GM18951 (cell line): ENCODE measurements around the gene GRHPR.

Experiments
- POLR2A ChIP-seq: IDR thresholded peaks from 4 replicates; pipeline ENCODE4 v1.6.1; 2011; ENCODE audit warnings: mild to moderate bottlenecking; ENCODE audit not compliant: insufficient read length, insufficient read depth; ENCODE audit errors: extremely low read depth
- in situ Hi-C: fragments of 300-500 bp; cut with MboI; formaldehyde crosslinking; loops from one replicate; pipeline ENCODE4 v1.12.0; 2022; ENCODE audit warnings: low sequenced_read_pairs, mixed read lengths, inconsistent platforms; ENCODE audit not compliant: unreplicated experiment

The GRHPR gene

GRCh38 chr9:37406603-37407401 lies 15.7 kb upstream of the GRHPR start:
- TF ChIP-seq POLR2A, result no peak
- in situ Hi-C loops, result no loop called here

- TF ChIP-seq POLR2A, result no peak
- in situ Hi-C loops, result no loop called here
Observed at GRCh38 chr9:37407468-37407867, 15.0 kb upstream of the GRHPR start.

- in situ Hi-C loops, result no loop called here
- TF ChIP-seq POLR2A, result peak; percentile 49
Observed at GRCh38 chr9:37408933-37409710, 13.4 kb upstream of the GRHPR start.

- no peak for TF ChIP-seq POLR2A
- in situ Hi-C loops, result no loop called here
Observed at GRCh38 chr9:37410354-37410861, 12.1 kb upstream of the GRHPR start.

GRCh38 chr9:37410969-37411785 lies 11.3 kb upstream of the GRHPR start:
- in situ Hi-C loops, result no loop called here
- peak; percentile 27 for TF ChIP-seq POLR2A

GRCh38 chr9:37412431-37413151 lies 9.9 kb upstream of the GRHPR start:
- in situ Hi-C loops, result no loop called here
- TF ChIP-seq POLR2A, result no peak

GRCh38 chr9:37413311-37413710 lies 9.2 kb upstream of the GRHPR start:
- TF ChIP-seq POLR2A, result no peak
- in situ Hi-C loops, result no loop called here

- TF ChIP-seq POLR2A, result no peak
- in situ Hi-C loops, result no loop called here
Observed at GRCh38 chr9:37414503-37414943, 8.0 kb upstream of the GRHPR start.

GRCh38 chr9:37415011-37415719 lies 7.3 kb upstream of the GRHPR start:
- in situ Hi-C loops, result no loop called here
- TF ChIP-seq POLR2A, result no peak

GRCh38 chr9:37417252-37417803 lies 5.2 kb upstream of the GRHPR start:
- in situ Hi-C loops, result no loop called here
- TF ChIP-seq POLR2A, result no peak

GRCh38 chr9:37417857-37418618 lies 4.5 kb upstream of the GRHPR start:
- in situ Hi-C loops, result no loop called here
- no peak for TF ChIP-seq POLR2A
